Measurements from ENCODE around the gene FBXL13. TPM values are rescaled to one million over a fixed set of nuclear protein-coding genes. Genes with fewer than 3 reads are reported as not detected.
A peak's percentile ranks its signal among the peaks of the same experiment; 100 is the strongest.
"Not testable (repeated sequence)": the region's sequence is repeated elsewhere in the genome, so short reads cannot be mapped to it uniquely, and the experiment has no call there.

FBXL13 gene
- total RNA-seq, 4 donors from 2014 or later, result 0.20 to 3.5 (median 1.8) TPM

DNA sequence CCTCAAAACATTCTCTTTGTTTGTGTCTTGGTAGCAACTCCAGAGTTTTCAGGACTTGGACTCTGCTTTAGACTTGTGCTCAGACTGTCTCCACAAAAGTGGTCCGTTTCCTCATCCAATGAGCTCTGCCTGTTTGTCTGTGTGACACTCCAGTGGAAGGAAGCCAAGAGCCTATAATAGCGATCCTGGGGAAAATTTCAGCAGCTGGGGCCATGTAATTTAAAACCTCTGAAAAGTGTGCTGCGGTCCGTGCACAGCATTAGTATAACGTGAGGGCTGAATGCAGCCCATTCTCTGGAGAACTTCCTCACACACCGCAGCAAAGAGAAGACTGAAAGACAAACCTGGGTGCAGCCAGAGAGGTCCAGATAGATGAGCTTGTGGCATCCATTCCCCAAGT lies 161.9 kb downstream of the FBXL13 start, which contains the start of gene LRRC17:
Gene LRRC17, plus strand, starts transcription at position 259 of the 400 bp plus-strand sequence. CDS start 20,914 bp downstream, outside the sequence.
- H3K4me3 ChIP-seq, result peak within 1 kb of the TSS in 1 of 4 donors; percentile 32
- 5 to 9% methylated on average over 6 of the region's 6 CpGs for WGBS, 2 donors
- peaks cover 0 to 3% (median 0%) of the 10 kb centered on the region in 4 donors for H3K9me3 ChIP-seq
- peaks cover 0 to 5% (median 0%) of the 10 kb centered on the region in 3 donors for H3K36me3 ChIP-seq
- H3K4me1 ChIP-seq, result peaks cover 0 to 24% (median 0%) of the 10 kb centered on the region in 4 donors
- H3K27ac ChIP-seq, result peak within 1 kb of the TSS in 1 of 4 donors; percentile 46
- TF ChIP-seq CTCF (IDR thresholded peaks at IDR 0.05) (no peak), POLR2A (IDR thresholded peaks at IDR 0.05) (no peak), EP300 (IDR thresholded peaks at IDR 0.05) (no peak)
- no peaks in the 10 kb centered on the region for H3K27me3 ChIP-seq
- DNase-seq (ENCODE audit: low spot score in 2 of 2), result no peak

GRCh38 chr7:102908676-102909075 lies 165.9 kb downstream of the FBXL13 start:
- no peak for DNase-seq (ENCODE audit: low spot score in 2 of 2)
- Histone ChIP-seq H3K4me1 (peaks cover 0 to 13% (median 0%) of the 10 kb centered on the region in 4 donors), H3K36me3 (peaks cover 0 to 5% (median 0%) of the 10 kb centered on the region in 3 donors), H3K4me3 (no peak overlapping the region), H3K9me3 (peaks cover 0 to 6% (median 0%) of the 10 kb centered on the region in 4 donors), H3K27me3 (no peaks in the 10 kb centered on the region), H3K27ac (no peak overlapping the region)
- TF ChIP-seq POLR2A (IDR thresholded peaks at IDR 0.05), result no peak
- TF ChIP-seq CTCF (IDR thresholded peaks at IDR 0.05), result no peak
- no peak for TF ChIP-seq EP300 (IDR thresholded peaks at IDR 0.05)

GRCh38 chr7:102903576-102903975 lies 171.0 kb downstream of the FBXL13 start:
- H3K4me3 ChIP-seq; H3K27ac ChIP-seq; H3K9me3 ChIP-seq; DNase-seq (ENCODE audit: low spot score in 2 of 2); H3K27me3 ChIP-seq; H3K4me1 ChIP-seq; H3K36me3 ChIP-seq: not testable (repeated sequence)
- 100% methylated on average over 1 of the region's 1 CpG for WGBS, 2 donors

DNA sequence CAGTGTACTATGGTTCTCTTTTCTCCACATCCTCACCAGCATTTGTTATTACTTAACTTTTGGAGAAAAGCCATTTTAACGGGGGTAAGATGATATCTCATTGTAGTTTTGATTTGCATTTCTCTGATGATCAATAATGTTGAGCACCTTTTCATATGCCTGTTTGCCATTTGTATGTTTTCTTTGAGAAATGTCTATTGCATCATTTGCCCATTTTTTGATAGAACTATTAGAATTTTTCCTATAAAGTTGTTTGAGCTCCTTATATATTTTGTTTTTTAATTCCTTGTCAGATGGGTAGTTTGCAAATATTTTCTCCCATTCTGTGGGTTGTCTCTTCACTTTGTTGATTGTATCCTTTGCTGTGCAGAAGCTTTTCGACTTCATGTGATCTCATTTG lies 172.5 kb downstream of the FBXL13 start:
- H3K27ac ChIP-seq; H3K4me3 ChIP-seq; DNase-seq (ENCODE audit: low spot score in 2 of 2); H3K9me3 ChIP-seq; H3K36me3 ChIP-seq; H3K27me3 ChIP-seq: not testable (repeated sequence)
- WGBS, 2 donors, result 85 to 88% methylated on average over 2 of the region's 2 CpGs
- H3K4me1 ChIP-seq, result peaks cover 0 to 16% (median 0%) of the 10 kb centered on the region in 4 donors

DNA sequence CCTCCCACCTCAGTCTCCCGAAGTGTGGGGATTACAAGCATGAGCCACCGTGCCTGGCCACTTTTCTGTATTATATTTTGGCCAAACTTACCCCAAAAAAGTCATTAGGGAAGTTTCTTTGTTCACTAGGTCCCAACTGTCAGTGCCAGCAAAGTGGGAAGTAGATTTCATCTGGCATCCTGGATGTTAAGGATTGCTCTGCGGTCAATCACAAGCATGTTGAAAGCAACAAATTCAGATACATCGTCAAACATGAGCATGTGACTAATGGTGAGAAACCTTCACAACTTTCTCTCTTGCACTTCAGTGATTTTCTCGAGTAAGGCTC lies 176.1 kb downstream of the FBXL13 start:
- 78 to 84% methylated on average over 5 of the region's 5 CpGs for WGBS, 2 donors
- H3K36me3 ChIP-seq, result no peaks in the 10 kb centered on the region

More for the DNA sequence above, 176.1 kb downstream of the FBXL13 start:
- Histone ChIP-seq H3K9me3 (no peaks in the 10 kb centered on the region), H3K4me3 (no peak overlapping the region), H3K27ac (no peak overlapping the region), H3K4me1 (peaks cover 0 to 43% (median 2%) of the 10 kb centered on the region in 4 donors), H3K27me3 (no peaks in the 10 kb centered on the region)
- TF ChIP-seq CTCF (IDR thresholded peaks at IDR 0.05), result no peak
- TF ChIP-seq POLR2A (IDR thresholded peaks at IDR 0.05), result no peak
- no peak for TF ChIP-seq EP300 (IDR thresholded peaks at IDR 0.05)
- DNase-seq (ENCODE audit: low spot score in 2 of 2), result no peak
